GM19395 (cell line): ENCODE measurements around the gene TMEM266.

Experiments
- ATAC-seq: cut with Tn5 transposase; IDR thresholded peaks from one replicate; pipeline ENCODE4 v1.9.1; 2021; ENCODE audit warnings: mild to moderate bottlenecking, moderate library complexity; ENCODE audit not compliant: unreplicated experiment

The TMEM266 gene

GRCh38 chr15:76200641-76201105 lies 140.9 kb downstream of the TMEM266 start:
- no peak for ATAC-seq

- ATAC-seq: no peak
These were observed 141.9 kb downstream of the TMEM266 start for GRCh38 chr15:76201536-76202255.

DNA sequence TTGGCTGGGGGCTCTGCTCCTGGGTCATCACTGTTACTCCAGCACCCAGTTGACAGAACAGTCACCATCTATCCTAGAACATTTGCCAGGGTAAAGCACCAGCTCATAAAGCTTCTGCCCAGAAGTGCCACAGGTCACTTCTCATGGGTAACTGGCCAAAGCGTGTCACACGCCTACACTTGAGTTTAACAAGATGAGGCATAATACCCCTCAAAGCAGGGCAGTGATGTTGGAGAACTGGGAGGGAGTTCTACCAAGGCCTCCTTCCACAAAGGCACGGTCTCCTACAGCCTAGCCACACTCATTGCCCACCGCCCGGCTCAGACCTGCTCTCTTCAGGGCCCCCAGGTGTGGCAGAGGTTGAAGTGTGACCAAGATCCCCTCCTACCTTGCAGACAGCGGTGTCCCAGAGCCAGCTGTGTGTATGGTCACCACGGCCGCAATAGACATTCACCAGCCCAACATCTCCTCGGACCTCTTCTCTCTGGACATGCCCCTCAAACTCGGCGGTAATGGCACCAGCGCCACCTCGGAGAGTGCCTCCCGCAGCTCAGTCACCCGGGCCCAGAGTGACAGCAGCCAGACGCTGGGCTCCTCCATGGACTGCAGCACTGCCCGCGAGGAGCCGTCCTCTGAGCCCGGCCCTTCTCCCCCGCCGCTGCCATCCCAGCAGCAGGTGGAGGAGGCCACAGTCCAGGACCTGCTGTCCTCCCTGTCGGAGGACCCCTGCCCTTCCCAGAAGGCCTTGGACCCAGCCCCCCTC lies 143.7 kb downstream of the TMEM266 start:
- no peak for ATAC-seq

DNA sequence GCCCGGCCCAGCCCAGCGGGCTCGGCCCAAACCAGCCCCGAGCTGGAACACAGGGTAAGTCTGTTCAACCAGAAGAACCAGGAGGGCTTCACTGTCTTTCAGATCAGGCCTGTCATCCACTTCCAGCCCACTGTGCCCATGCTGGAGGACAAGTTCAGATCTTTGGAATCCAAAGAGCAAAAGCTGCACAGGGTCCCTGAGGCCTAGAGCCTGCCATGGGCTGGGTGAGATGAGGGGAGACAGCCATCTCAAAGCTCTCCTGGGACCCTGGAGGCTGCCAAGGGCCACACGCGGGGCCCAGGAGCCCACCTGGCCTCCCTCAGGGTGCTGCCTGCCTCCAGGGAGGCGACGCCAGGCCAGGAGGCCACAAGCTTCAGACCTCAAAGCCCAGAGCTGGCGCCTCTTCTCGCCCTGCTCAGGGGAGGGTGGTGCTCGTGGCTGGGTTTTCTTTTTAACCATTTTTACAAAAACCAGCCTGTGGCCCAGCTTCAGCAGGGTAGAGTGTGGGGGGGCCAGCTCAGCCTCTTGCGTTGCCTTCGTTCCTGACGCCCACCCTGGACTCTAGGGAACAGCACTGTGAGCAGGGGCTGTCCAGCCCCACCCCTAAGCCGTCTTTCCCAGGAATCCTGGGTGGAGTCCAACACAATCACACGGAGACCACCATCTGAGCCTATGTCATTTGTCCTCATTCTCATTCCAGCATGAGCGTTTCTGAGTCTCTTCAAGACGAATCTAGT lies 144.5 kb downstream of the TMEM266 start:
- no peak for ATAC-seq

GRCh38 chr15:76204916-76205460 lies 145.2 kb downstream of the TMEM266 start:
- ATAC-seq: no peak

GRCh38 chr15:76206325-76206976 lies 146.7 kb downstream of the TMEM266 start:
- no peak for ATAC-seq

DNA sequence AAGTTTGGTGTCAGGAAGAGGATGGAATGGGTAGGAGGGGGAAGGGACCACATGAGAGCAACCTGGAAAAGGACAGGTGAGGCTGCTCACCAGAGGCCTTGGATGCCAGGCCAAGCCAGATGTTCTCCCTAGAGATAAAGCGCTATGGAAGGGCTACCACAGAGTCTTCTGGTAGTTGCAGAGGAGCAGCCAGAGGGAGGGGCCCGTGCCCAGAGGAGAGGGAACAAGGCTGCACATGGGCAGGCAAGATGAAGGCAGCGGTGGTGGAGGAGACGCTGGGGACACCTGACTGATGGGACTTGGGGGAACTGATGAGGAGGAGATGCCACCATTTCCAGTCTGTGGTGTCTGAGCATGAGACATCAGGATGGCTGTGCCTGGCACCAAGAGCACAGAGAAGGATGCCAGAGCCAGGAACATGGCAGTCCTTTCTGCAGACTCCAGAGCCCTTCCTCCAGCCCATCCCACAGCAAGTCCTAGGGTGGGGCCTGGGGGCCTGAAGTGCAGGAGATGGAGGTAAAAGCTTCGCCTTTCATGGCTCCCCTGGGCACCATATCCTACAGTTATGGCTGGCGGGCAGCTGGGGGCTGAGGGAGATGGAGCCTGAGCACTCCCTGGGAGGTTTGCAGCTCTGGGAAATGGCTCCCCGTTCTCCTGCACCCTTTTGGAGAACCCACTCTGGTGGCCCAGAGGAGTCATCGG lies 148.4 kb downstream of the TMEM266 start:
- no peak for ATAC-seq

DNA sequence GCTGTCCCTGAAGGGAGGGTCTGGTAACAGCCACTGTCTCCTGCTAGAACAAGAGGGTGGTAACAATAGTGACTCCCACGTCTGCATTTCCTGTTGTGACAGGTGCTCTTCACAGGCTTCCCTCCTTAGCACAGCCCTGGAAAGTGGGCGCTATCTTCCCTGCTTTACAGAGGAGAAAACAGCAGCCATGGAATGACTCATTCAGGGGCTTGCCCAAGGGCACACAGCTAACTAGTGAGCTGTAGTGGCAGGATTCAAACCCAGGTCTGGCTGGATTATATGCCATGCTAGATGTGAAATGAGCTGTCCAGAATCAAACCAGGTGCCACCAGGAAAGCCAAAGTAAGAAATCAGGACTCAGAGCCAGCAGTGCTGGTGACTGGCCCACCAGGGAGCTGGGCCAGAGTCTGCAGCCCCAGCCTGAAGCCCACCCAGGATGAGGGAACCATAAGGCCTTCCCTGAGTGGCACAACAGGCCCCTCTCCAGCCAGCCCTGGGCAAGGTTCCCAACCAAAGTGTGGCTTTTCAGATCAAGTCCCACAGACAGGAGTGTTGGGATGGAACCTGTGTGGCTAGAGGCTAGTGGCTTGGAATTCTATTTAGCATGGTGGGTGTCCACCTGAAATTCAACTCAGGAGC lies 149.1 kb downstream of the TMEM266 start:
- ATAC-seq: no peak

DNA sequence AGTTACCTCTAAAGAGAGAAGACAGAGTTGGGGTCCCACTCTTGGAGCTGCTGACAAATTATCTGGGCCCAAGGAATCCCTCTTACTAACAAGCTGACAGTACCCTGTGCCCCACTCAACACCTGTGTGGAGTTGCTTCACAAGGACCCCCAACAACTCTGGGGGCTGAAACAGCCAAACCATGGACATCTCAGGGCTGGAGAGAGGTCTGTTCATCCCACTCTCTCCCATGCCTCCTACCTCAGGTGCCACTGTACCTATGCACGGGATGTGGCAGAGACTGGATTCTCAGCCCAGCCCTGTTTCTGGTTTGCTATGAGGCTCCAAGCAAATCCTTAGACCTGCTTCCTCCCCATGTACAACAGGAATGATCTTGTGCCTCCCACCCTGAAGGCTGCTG lies 149.7 kb downstream of the TMEM266 start:
- no peak for ATAC-seq

DNA sequence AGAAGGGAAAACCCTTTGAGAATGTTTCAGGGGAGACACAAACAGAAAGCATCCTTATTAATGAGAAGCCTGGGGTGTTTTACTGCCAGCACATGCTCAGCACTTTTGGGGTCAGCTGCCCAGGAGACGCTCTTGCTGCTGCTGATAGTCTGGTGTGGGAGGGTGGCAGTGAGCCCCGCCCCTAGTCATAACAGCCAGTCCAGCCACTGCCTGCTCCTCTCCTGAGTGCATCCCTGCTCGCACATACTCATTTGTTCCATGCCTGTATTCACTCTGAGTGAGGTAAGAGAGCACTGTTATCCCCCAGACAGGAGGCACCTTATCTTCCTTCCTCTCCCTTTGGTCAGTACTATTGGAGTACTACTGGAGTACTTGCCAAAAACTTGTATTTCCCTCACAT lies 150.2 kb downstream of the TMEM266 start:
- no peak for ATAC-seq

DNA sequence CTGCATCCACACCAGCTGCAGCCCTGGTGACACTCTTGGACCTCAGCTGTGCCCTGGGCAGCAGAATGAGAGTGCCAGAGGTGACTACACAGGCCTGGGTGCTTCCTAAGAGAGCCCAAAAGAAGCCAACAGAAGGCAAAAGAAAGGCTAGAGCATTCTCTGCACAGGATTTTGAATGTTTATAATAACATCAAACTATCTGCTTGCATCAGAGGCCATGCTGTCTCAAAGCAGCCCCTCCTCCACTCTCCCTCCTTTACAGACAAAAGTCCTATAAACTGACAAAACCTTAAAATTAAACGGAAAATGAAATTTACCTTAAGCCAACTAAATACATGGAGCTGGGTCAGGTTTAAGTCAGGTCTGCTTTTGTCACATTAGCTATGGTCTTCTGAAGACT lies 155.8 kb downstream of the TMEM266 start:
- no peak for ATAC-seq

DNA sequence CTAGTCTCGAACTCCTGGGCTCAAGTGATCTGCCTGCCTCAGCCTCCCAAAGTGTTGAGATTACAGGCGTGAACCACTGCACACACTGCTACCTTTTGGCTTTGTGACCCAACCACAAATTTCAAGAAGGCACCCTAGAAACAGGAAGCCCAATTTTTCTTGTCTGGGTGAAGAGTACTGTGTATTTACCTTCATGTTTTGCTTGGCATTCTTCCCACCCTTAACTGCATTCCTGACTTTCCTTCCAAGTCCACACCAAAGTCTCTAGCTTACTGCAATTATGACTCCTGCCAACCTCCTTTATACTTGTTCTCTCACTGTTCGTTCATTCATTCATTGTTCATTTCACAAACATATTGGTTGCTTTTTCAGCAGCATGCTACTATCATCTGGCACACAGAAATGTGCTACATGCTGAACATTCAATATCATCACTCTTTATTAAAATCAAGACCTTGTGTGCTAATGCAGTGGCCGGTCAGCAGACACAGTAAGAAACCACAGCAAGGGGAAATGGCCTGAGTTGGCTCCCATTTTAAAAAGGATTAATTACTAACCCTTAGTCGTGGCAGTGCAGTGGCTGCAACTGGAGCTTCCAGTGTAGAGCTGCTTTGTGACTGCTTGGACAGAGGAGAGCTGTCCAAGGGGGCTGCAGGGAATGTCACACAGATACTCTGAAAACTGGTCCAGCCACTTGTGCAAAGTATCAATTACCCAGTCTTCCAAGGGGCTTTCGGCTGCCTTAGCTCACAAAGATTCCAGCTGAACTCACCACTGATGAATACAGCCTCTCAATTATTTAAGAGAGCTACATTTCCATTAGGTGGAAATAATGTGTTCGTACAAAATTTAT lies 157.5 kb downstream of the TMEM266 start:
- ATAC-seq: no peak

DNA sequence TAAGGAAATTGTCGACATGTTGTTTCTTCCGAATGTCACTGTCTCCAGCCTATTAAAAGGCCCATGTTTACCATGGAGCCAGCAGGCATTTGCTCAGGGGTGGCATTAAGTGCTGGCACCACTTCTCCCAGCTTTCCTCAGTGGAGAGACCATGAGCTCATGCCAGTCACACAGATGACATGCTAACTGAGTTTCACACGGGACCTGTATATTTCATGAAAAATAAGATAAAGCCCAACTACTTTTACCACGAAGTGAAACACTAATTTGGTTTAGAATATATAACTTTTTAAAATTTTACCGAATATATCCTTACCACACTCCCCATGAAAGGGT lies 158.1 kb downstream of the TMEM266 start:
- ATAC-seq: no peak

DNA sequence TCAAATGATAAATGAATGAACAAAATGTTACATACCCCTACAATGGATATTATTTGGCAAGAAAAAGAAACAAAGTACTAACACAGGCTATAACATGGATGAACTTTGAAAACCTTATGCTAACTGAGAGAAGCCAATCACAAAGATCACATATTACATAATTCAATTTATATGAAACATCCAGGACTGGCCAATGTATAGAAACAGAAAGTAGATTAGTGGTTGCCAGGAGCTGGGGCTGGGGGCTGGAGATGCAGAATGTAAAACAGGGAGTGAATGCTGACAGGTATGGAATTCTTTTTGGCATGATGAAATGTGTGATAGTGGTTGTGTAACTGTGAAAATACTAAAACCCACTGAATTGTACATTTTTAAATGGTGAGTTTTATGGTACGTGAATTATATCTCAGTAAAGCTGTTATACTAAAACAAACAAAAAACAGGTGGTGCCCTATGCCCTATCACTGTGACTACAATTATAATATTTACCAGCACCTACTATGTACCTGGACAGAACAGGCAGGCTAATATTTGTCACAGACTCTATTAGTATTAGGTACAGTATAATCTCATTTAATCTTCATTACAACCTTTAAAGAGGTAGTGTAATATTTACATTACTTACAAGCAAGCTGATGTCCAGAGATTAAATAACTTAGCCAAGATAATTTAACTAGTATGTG lies 161.4 kb downstream of the TMEM266 start:
- ATAC-seq: no peak

- ATAC-seq: no peak
These were observed 162.4 kb downstream of the TMEM266 start for GRCh38 chr15:76222159-76222558.

- no peak for ATAC-seq
These were observed 163.7 kb downstream of the TMEM266 start for GRCh38 chr15:76223521-76223920.

- ATAC-seq: no peak
These were observed 169.5 kb downstream of the TMEM266 start for GRCh38 chr15:76229266-76229665.

GRCh38 chr15:76233921-76234320 lies 174.1 kb downstream of the TMEM266 start:
- no peak for ATAC-seq
